K562 (cell line): ENCODE results near the gene C6orf47. TPM values are rescaled to one million over a fixed set of nuclear protein-coding genes. Genes with fewer than 3 reads are reported as not detected.

Experiments used
- ASH1L ChIP-seq: fragments of 450-650 bp; IDR thresholded peaks from 2 replicates; pipeline ENCODE4 v1.6.1; 2018; ENCODE audit warnings: borderline replicate concordance, mild to moderate bottlenecking, low read depth; ENCODE audit not compliant: partially characterized antibody
- BRD4 ChIP-seq: fragments of 200-600 bp; sonication (generic); IDR thresholded peaks from 2 replicates; pipeline ENCODE4 v1.6.1; 2017; ENCODE audit warnings: inconsistent platforms
- ELF2 ChIP-seq: fragments of 250-450 bp; sonication (Bioruptor Pico); IDR thresholded peaks from 2 replicates; pipeline ENCODE4 v1.5.0; 2021; ENCODE audit warnings: mild to moderate bottlenecking
- FOXP4 ChIP-seq: sonication (generic); formaldehyde crosslinking; IDR thresholded peaks from 2 replicates; pipeline ENCODE4 v1.8.0; 2022; ENCODE audit warnings: mild to moderate bottlenecking, missing genetic modification reagents, borderline replicate concordance
- GTF3C2 ChIP-seq: IDR thresholded peaks from 3 replicates; pipeline ENCODE4 v1.6.1; 2011; ENCODE audit warnings: borderline replicate concordance, mild to moderate bottlenecking, moderate library complexity; ENCODE audit not compliant: insufficient read length; ENCODE audit errors: extremely low read depth
- RAD51 ChIP-seq: fragments of 450-650 bp; IDR thresholded peaks from 2 replicates; pipeline ENCODE4 v1.7.1; 2016; ENCODE audit warnings: low read depth, mild to moderate bottlenecking, borderline replicate concordance
- SAFB2 ChIP-seq: fragments of 200-400 bp; formaldehyde crosslinking; IDR thresholded peaks from 2 replicates; pipeline ENCODE4 v1.6.1; 2018; ENCODE audit warnings: borderline replicate concordance, low read length, low read depth, moderate library complexity; ENCODE audit not compliant: severe bottlenecking
- SMARCE1 ChIP-seq: fragments of 450-650 bp; IDR thresholded peaks from 2 replicates; pipeline ENCODE4 v1.7.1; 2016; ENCODE audit warnings: mild to moderate bottlenecking
- SRSF3 ChIP-seq: fragments of 200-400 bp; formaldehyde crosslinking; IDR thresholded peaks from 2 replicates; pipeline ENCODE4 v1.6.1; 2016; ENCODE audit warnings: mild to moderate bottlenecking, low read length, moderate library complexity; ENCODE audit not compliant: insufficient read depth
- TBP ChIP-seq: optimal IDR thresholded peaks from 2 replicates; pipeline ENCODE3; 2011; ENCODE audit warnings: low read depth, low read length, improper control_type of control experiment
- U2AF2 ChIP-seq: fragments of 200-400 bp; formaldehyde crosslinking; optimal IDR thresholded peaks from 2 replicates; pipeline ENCODE3; 2017; ENCODE audit warnings: low read depth, mild to moderate bottlenecking, low read length
- XRCC5 ChIP-seq: fragments of 200-400 bp; formaldehyde crosslinking; IDR thresholded peaks from 2 replicates; pipeline ENCODE4 v1.6.1; 2017; ENCODE audit warnings: low read depth, mild to moderate bottlenecking, low read length
- YY1 ChIP-seq, 3 experiments: IDR thresholded peaks; 2 replicates each; pipeline ENCODE4 v1.6.1; 2011; ENCODE audit warnings: low read length in 2 of 3, mild to moderate bottlenecking in 2 of 3, moderate library complexity in 2 of 3, borderline replicate concordance in 1 of 3, control low read depth in 1 of 3, low read depth in 1 of 3; ENCODE audit not compliant: insufficient read depth in 3 of 3, insufficient replicate concordance in 2 of 3, control insufficient read depth in 1 of 3, insufficient read length in 1 of 3; ENCODE audit errors: extremely low read depth in 1 of 3
- polyA plus RNA-seq, 8 experiments: library from polyadenylated mRNA; depleted of rRNA in 4 of 8; stranded (reverse) in 5 of 8; unstranded in 3 of 8; fragments of >200 nt; fragmentation: Nextera tagmentation in 2 of 8; fragmentation: Illumina TruSeq in 1 of 8; extraction: Ambion mirVana in 2 of 8; extraction: Trizol in 1 of 8; gene quantifications; 2 replicates each; pipeline versions ENCODE4 v1.2.1 to v1.2.3, GENCODE V29; 2011 to 2014; ENCODE audit warnings: inconsistent platforms in 1 of 8, missing spikeins in 1 of 8
- total RNA-seq, 7 experiments: library from RNA; depleted of rRNA in 6 of 7; stranded (reverse); fragments of >200 nt in 6 of 7; fragmentation: Illumina TruSeq in 2 of 7; extraction: Trizol in 2 of 7; gene quantifications; 2 replicates each; pipeline versions ENCODE4 v1.2.1 to v1.2.3, GENCODE V29; 2011 to 2021; ENCODE audit warnings: low replicate concordance in 1 of 7
- TF ChIP-seq, protein P1 (sequence below), 2 experiments: fragments of 200-800 bp in 1 of 2; sonication (Bioruptor generic) in 1 of 2; sonication (generic) in 1 of 2; formaldehyde crosslinking in 1 of 2; IDR thresholded peaks in 1 of 2; conservative IDR thresholded peaks in 1 of 2; 2 replicates each; pipeline versions ENCODE4 v1.5.0 to v1.6.1; 2016 to 2020; ENCODE audit warnings: missing compliant biosample characterization in 1 of 2, missing genetic modification characterization in 1 of 2, missing genetic modification reagents in 1 of 2

The C6orf47 gene
- total and polyA plus RNA-seq, 9 of the 15 experiments (the other 6 are each of a cell fraction or from before 2014, with no cell fraction given) = 0.14 to 43.8 (median 27.0) TPM

- peak in 2 of 3 experiments; percentile 75 to 88 for TF ChIP-seq YY1 (IDR thresholded peaks at IDR 0.05; ENCODE audit: borderline replicate concordance in 1 of 3, control insufficient read depth in 1 of 3, extremely low read depth in 1 of 3, insufficient read depth in 3 of 3, insufficient read length in 1 of 3, insufficient replicate concordance in 2 of 3, low read depth in 1 of 3, low read length in 2 of 3)
- TF ChIP-seq FOXP4 (CRISPR knock-in tag) = no peak
- TF ChIP-seq ASH1L = no peak
- peak; percentile 67 for TF ChIP-seq SMARCE1
- TF ChIP-seq ELF2 = no peak
- no peak; the same call in 1 of the 2 replicates for TF ChIP-seq XRCC5
- TF ChIP-seq U2AF2 = no peak
- TF ChIP-seq SAFB2 = no peak
- TF ChIP-seq RAD51 = no peak
- TF ChIP-seq TBP = peak; percentile 93
- no peak for TF ChIP-seq SRSF3
- TF ChIP-seq, protein P1, sequence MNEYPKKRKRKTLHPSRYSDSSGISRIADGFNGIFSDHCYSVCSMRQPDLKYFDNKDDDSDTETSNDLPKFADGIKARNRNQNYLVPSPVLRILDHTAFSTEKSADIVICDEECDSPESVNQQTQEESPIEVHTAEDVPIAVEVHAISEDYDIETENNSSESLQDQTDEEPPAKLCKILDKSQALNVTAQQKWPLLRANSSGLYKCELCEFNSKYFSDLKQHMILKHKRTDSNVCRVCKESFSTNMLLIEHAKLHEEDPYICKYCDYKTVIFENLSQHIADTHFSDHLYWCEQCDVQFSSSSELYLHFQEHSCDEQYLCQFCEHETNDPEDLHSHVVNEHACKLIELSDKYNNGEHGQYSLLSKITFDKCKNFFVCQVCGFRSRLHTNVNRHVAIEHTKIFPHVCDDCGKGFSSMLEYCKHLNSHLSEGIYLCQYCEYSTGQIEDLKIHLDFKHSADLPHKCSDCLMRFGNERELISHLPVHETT (CRISPR knock-in tag; conservative IDR thresholded peaks at IDR 0.05 in 1 of 2, IDR thresholded peaks at IDR 0.05 in 1 of 2) = no peak
- no peak for TF ChIP-seq GTF3C2
- TF ChIP-seq BRD4 = no peak
These were observed 40.6 kb downstream of the C6orf47 start (continued) for GRCh38 chr6:31619805-31620585.
